Neuron (in vitro differentiated cells): ENCODE results near the gene FRMD4A.

Experiments used
- H2AFZ ChIP-seq: one replicate; pipeline ENCODE4 v1.6.1; 2013; ENCODE audit warnings: low read depth, mild to moderate bottlenecking, inconsistent platforms, low read length, moderate library complexity
- H3K27me3 ChIP-seq: one replicate; pipeline ENCODE4 v1.6.1; 2013; ENCODE audit warnings: low read length; ENCODE audit not compliant: insufficient read depth
- H3K36me3 ChIP-seq: one replicate; pipeline ENCODE4 v1.6.1; 2013; ENCODE audit warnings: low read length; ENCODE audit not compliant: insufficient read depth
- H3K4me1 ChIP-seq: one replicate; pipeline ENCODE4 v1.6.1; 2013; ENCODE audit warnings: low read length; ENCODE audit not compliant: insufficient read depth
- H3K4me3 ChIP-seq: 2 replicates; pipeline ENCODE4 v1.5.1; 2013; ENCODE audit warnings: mild to moderate bottlenecking, low read length, moderate library complexity
- H3K9me3 ChIP-seq: one replicate; pipeline ENCODE4 v1.6.1; 2013; ENCODE audit warnings: low read length

The FRMD4A gene

GRCh38 chr10:13973742-13974141 is 357.0 kb downstream of the FRMD4A start:
- Histone ChIP-seq H3K36me3 (no peaks in the 10 kb centered on the region), H2AFZ (no peak overlapping the region), H3K4me1 (no peaks in the 10 kb centered on the region), H3K4me3 (no peak overlapping the region), H3K9me3 (peaks cover 4% of the 10 kb centered on the region), H3K27me3 (no peaks in the 10 kb centered on the region)

- H3K27me3 ChIP-seq: no peaks in the 10 kb centered on the region
- H2AFZ ChIP-seq: no peak overlapping the region
- H3K4me3 ChIP-seq: no peak overlapping the region
- H3K36me3 ChIP-seq: no peaks in the 10 kb centered on the region
- no peaks in the 10 kb centered on the region for H3K9me3 ChIP-seq
- H3K4me1 ChIP-seq: no peaks in the 10 kb centered on the region
These were observed 358.1 kb downstream of the FRMD4A start for GRCh38 chr10:13972609-13973008.

- no peaks in the 10 kb centered on the region for H3K4me1 ChIP-seq
- H3K9me3 ChIP-seq: no peaks in the 10 kb centered on the region
- H3K36me3 ChIP-seq: no peaks in the 10 kb centered on the region
- H2AFZ ChIP-seq: no peak overlapping the region
- H3K4me3 ChIP-seq: no peak overlapping the region
- no peaks in the 10 kb centered on the region for H3K27me3 ChIP-seq
These were observed 358.9 kb downstream of the FRMD4A start for GRCh38 chr10:13971601-13972475.

GRCh38 chr10:13970957-13971353 is 359.8 kb downstream of the FRMD4A start:
- Histone ChIP-seq H2AFZ (no peak overlapping the region), H3K4me3 (no peak overlapping the region), H3K27me3 (no peaks in the 10 kb centered on the region), H3K4me1 (no peaks in the 10 kb centered on the region), H3K9me3 (no peaks in the 10 kb centered on the region), H3K36me3 (no peaks in the 10 kb centered on the region)

- no peak overlapping the region for H3K4me3 ChIP-seq
These were observed 360.3 kb downstream of the FRMD4A start for GRCh38 chr10:13970236-13970956.

GRCh38 chr10:13969792-13970140 is 361.0 kb downstream of the FRMD4A start:
- Histone ChIP-seq H3K9me3 (no peaks in the 10 kb centered on the region), H3K4me3 (no peak overlapping the region), H3K27me3 (no peaks in the 10 kb centered on the region), H2AFZ (no peak overlapping the region), H3K36me3 (no peaks in the 10 kb centered on the region), H3K4me1 (no peaks in the 10 kb centered on the region)

More at GRCh38 chr10:13970236-13970956, 360.3 kb downstream of the FRMD4A start:
- H3K27me3 ChIP-seq: no peaks in the 10 kb centered on the region
- H3K36me3 ChIP-seq: no peaks in the 10 kb centered on the region
- no peaks in the 10 kb centered on the region for H3K4me1 ChIP-seq
- H3K9me3 ChIP-seq: no peaks in the 10 kb centered on the region
- no peak overlapping the region for H2AFZ ChIP-seq

GRCh38 chr10:13969118-13969791 is 361.5 kb downstream of the FRMD4A start:
- Histone ChIP-seq H3K9me3 (no peaks in the 10 kb centered on the region), H2AFZ (no peak overlapping the region), H3K36me3 (no peaks in the 10 kb centered on the region), H3K4me3 (no peak overlapping the region), H3K4me1 (no peaks in the 10 kb centered on the region), H3K27me3 (no peaks in the 10 kb centered on the region)

GRCh38 chr10:13961853-13962252 is 368.9 kb downstream of the FRMD4A start:
- Histone ChIP-seq H3K4me3 (no peak overlapping the region), H3K4me1 (peaks cover 3% of the 10 kb centered on the region), H3K9me3 (no peaks in the 10 kb centered on the region), H3K27me3 (no peaks in the 10 kb centered on the region), H2AFZ (no peak overlapping the region), H3K36me3 (no peaks in the 10 kb centered on the region)

GRCh38 chr10:13961097-13961496 is 369.6 kb downstream of the FRMD4A start:
- peaks cover 3% of the 10 kb centered on the region for H3K4me1 ChIP-seq
- H2AFZ ChIP-seq: no peak overlapping the region
- H3K36me3 ChIP-seq: no peaks in the 10 kb centered on the region
- no peaks in the 10 kb centered on the region for H3K9me3 ChIP-seq
- H3K4me3 ChIP-seq: no peak overlapping the region
- H3K27me3 ChIP-seq: no peaks in the 10 kb centered on the region

GRCh38 chr10:13960603-13961002 is 370.1 kb downstream of the FRMD4A start:
- Histone ChIP-seq H2AFZ (no peak overlapping the region), H3K9me3 (no peaks in the 10 kb centered on the region), H3K36me3 (no peaks in the 10 kb centered on the region), H3K4me3 (no peak overlapping the region), H3K4me1 (peaks cover 3% of the 10 kb centered on the region), H3K27me3 (no peaks in the 10 kb centered on the region)

- H2AFZ ChIP-seq: no peak overlapping the region
- H3K4me1 ChIP-seq: peaks cover 3% of the 10 kb centered on the region
- H3K9me3 ChIP-seq: no peaks in the 10 kb centered on the region
- H3K36me3 ChIP-seq: no peaks in the 10 kb centered on the region
- no peaks in the 10 kb centered on the region for H3K27me3 ChIP-seq
- H3K4me3 ChIP-seq: no peak overlapping the region
These were observed 371.0 kb downstream of the FRMD4A start for GRCh38 chr10:13959443-13960359.

GRCh38 chr10:13957856-13958255 is 372.9 kb downstream of the FRMD4A start:
- Histone ChIP-seq H3K36me3 (no peaks in the 10 kb centered on the region), H3K27me3 (no peaks in the 10 kb centered on the region), H3K4me1 (peaks cover 3% of the 10 kb centered on the region), H2AFZ (no peak overlapping the region), H3K9me3 (no peaks in the 10 kb centered on the region), H3K4me3 (no peak overlapping the region)
